HG02870 (cell line): ENCODE results near the gene GALNT15.

Experiments used
- ATAC-seq: cut with Tn5 transposase; IDR thresholded peaks from one replicate; pipeline ENCODE4 v1.9.1; 2021; ENCODE audit warnings: mild to moderate bottlenecking, moderate library complexity; ENCODE audit not compliant: unreplicated experiment

Gene GALNT15

GRCh38 chr3:16186086-16186485 lies 11.6 kb downstream of the GALNT15 start:
- no peak for ATAC-seq

DNA sequence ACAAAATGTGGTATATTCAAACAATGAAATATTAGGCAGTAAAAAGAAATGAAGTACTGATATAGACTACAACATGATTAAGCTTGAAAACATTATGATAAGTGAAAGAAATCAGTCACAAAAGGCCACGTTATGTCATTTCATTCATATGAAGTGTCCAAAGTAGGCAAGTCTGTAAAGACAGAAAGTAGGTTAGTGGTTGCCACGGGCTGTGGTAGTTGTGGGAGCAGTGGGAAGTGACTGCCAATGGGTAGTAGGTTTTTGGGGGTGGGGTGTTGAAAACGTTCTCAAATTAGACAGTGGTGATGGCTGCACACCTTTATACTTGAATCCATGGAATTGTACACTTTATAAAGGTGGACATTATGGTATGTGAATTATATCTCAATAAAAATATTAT lies 12.1 kb downstream of the GALNT15 start:
- no peak for ATAC-seq

GRCh38 chr3:16187213-16187790 lies 12.8 kb downstream of the GALNT15 start:
- no peak for ATAC-seq

DNA sequence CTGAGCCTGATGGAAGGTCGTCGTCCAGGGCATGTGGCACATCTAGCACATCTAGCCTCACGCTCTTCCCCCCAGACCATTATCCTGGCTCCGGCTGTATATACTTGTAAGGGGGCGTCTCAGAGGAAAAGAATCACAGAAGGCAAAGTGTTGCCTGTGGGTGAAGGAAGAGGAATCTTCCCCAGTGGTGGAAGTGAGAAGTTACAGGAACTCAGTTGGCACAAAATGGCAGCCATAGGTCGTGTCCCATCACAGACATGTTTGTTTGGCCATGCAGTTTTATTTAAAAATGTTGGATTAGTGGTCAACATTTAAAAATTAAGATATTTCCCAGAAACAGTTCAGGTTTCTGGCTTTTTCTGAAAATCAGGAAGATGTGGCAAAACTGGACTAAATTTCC lies 13.6 kb downstream of the GALNT15 start:
- ATAC-seq: no peak

DNA sequence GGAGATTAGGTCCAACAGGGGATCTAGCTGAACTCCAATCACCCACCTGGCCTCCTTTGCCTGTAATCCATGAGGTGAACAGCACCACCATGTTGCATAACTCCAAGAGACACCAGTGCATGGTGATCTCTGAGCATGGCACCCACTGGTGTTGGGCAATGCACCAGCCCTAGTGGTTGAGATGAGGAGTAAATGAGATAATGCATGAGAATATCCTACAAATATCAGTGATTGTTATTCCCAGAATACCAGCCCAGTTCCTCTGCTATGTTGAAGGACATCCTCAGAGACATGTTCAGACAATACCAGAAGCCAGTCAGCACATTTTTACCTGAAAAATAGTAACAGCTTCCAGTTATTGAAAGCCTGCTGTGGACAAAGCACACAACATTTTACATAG lies 14.7 kb downstream of the GALNT15 start:
- ATAC-seq: no peak

GRCh38 chr3:16190704-16191103 lies 16.2 kb downstream of the GALNT15 start:
- ATAC-seq: no peak

DNA sequence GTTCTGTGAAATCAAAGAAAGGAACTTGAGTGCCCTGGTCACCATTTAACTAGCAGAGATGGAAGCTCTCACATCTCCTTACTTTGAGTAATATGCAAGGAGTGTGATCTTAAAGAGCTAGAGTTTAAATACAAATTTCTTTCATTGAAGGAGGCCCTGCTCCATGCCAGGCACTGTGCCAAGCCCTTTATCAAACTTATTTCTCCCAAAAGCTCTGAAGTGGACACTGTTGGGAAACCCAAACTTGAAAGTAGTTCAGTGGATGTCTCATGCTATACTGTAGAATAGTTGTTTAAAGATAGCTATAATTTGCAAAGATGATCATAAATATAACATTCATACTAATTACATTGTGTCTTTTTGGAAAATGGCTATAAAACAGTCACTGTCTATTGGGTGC lies 17.1 kb downstream of the GALNT15 start:
- ATAC-seq: no peak

GRCh38 chr3:16192176-16192811 lies 17.8 kb downstream of the GALNT15 start:
- ATAC-seq: no peak

- ATAC-seq: no peak
These were observed 23.9 kb downstream of the GALNT15 start for GRCh38 chr3:16198427-16198826.

DNA sequence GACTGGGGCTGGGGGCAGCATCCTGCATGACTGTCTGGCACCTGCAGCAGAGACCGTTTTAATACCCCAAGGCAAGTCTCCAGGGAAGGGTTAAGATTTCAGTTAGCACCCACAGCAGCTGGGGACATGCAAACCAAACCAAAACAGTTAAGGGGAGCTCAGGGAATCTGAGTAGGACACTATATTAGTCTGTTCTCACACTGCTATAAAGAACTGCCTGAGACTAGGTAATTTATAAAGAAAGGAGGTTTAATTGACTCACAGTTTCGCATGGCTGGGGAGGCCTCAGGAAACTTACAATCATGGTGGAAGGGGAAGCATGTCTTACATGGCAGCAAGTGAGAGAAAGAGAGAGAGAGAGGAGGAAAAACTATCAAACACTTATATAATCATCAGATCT lies 25.3 kb downstream of the GALNT15 start:
- no peak for ATAC-seq

- no peak for ATAC-seq
These were observed 25.9 kb downstream of the GALNT15 start for GRCh38 chr3:16200411-16200810.

DNA sequence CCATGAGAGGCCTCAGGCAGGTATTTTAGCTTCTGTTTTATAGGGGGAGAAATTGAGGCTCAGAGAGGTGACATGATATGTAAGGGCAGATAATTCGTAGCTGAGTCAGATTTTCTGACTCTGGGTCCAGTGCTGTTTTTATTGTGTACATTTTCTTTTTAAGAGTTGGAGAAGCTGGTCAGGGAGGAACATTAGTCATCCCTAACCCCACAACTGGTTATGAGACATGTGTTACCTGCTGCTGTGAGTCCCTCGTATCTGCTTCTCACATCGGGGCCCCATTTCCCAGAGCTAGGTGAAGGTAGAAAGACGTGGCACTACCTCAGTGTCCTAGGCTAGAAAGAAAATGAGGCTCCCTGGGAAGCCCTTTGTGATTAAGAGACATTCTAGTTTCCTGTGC lies 28.6 kb downstream of the GALNT15 start:
- no peak for ATAC-seq

DNA sequence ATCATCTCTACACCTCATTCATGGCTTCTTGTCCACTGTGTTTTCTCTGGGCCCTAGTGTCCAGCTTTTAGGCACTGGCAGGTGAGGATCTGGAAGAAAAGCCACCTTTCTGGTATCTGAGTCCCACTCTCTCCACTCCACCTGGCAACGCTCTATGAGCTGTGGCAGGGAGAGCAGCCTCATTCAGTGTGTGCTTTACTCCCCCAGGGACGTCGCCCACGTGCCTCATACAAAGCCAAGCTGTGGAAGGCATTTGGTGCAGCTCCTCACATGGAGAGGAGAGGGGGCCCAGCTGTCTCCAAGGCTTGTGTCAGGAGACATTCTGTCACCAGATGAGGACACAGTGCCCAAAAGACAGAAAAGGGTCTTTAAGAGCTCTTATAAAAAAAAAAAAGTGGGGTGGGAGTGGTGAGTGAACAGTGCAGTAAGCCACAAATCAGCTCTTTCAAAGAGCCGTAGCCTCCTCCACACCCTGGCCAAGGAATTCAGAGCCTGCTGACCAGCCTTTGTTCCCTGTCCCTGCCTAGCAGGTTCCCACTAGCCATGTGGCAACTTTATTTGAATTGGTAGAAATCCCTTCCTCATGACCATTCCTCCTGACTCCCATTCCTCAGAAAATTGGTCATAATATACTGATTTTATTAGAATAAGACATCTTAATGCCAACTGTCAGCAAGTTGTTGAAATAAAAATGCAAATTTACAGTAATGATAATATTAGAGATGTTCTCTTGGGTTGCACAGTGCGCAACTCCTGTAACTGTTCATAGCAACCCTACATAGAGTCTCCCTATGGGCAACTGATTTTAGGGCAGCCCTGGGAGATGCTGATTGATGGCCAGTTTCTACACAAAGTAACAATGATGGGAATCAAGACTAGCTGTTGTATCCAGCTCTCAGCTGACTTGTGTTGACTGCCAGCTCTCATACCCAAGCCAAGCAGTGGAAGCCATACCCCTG lies 29.5 kb downstream of the GALNT15 start:
- ATAC-seq: no peak

- no peak for ATAC-seq
These were observed 30.3 kb downstream of the GALNT15 start for GRCh38 chr3:16204751-16205150.

DNA sequence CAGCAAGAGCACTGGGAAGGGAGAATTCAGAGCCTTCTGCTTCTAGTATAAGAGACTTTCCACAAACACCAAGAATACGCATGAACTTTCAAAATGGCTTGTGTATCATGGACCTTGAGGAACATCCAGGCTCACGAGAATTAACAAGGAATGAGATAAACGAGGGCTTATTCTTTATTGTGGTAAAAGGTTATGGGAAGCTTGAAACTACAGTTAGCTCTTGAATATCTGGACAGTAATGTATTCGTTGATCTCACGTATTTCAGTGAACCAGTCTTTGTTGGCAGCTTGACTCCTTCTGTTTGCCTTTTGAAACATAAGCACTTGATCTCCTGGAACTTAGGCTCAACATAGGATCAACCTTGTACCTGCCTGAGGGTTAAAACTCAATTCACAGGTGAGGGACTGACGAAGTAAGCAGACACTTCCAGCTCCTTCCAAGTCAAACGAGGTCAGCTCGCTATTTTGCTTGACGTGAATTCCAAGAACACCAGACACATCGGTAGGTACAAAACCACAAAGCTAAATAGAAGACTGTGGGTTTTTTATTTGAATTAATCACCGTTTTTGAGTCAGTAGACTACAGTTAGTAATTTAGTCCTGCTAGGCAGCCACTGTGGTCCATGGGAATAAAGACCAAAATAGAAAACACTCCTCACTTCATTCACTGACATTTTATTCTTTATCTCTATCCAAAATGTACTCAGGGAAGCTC lies 30.8 kb downstream of the GALNT15 start:
- no peak for ATAC-seq

- ATAC-seq: no peak
These were observed 32.6 kb downstream of the GALNT15 start for GRCh38 chr3:16207031-16207430.

GRCh38 chr3:16211176-16211904 lies 36.9 kb downstream of the GALNT15 start:
- ATAC-seq: no peak

DNA sequence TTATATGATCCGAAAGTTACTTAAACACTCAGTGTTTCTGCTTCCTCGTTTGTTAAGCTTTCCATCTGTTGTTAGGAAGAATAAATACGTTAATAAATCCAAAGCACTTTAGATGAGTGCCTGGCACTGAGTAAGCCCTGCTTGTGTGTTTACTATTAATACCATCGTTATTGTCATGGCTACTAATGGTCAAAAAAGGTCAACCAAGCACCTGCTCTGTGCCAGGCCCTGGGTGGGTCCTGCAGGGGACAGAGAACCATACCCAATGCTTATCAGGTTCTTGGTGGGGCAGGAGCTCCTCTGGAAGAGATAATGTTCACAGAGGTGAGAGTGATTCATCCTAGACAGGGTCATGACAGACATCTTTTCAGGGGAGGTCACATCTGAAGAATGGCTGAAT lies 39.9 kb downstream of the GALNT15 start:
- ATAC-seq: no peak

DNA sequence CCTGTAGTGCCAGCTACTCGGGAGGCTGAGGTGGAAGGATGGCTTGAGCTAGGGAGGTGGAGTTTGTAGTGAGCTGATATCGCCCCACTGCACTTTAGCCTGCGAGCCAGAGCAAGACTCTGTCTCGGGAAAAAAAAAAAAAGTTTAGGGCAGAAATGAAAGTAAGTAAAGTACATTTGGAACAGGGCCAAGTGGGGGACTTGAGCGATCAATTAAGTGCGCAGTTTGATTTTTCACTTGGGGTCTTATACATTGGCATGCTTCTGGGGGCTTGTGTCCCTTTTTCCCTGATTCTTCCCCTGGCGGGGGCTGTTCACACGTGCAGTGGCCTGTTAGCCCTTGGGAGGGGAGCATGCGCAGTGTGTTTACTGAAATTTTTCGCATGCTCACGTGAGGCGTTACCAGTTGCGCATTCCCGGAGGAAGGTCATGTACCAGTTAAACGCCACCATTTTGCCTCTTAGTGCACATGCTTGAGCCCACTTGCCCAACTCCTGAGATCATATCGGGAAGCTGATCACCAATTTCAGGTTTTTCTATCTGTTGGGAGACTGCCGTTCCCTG lies 42.0 kb downstream of the GALNT15 start:
- ATAC-seq: no peak

DNA sequence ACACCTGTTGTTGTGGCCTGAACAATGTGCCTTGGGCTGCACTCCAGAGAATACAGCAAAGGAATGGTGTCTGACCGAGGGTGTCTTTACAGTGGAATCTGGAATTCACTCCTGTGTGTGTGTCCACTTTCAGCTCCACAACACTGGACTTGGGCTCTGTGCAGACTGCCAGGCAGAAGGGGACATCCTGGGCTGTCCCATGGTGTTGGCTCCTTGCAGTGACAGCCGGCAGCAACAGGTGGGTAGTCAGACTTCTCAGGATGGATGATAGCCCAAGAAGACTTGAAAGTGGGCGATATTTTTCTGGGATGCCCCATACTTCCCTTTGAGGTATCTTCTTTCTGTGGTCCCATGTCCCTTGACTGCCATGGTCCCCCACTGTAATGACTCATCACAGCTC lies 45.3 kb downstream of the GALNT15 start:
- ATAC-seq: no peak
